ENCODE measurements around the gene AQP6.

Gene AQP6

GRCh38 chr12:49923880-49924556 is 48.7 kb upstream of the AQP6 start (continued):
- no peak for TF ChIP-seq POU6F1 (CRISPR knock-in tag; IDR thresholded peaks at IDR 0.05; ENCODE audit: borderline replicate concordance, low read depth)
- no peak for TF ChIP-seq RARB (CRISPR knock-in tag; IDR thresholded peaks at IDR 0.05)
- TF ChIP-seq CSRNP3 (CRISPR knock-in tag; IDR thresholded peaks at IDR 0.05): no peak
- no peak for TF ChIP-seq BACH2 (CRISPR knock-in tag; IDR thresholded peaks at IDR 0.05; ENCODE audit: borderline replicate concordance)
- TF ChIP-seq ESRRG (CRISPR knock-in tag; IDR thresholded peaks at IDR 0.05): no peak
- TF ChIP-seq ZNF565 (CRISPR knock-in tag; conservative IDR thresholded peaks at IDR 0.05; ENCODE audit: low read depth): no peak
- no peak for TF ChIP-seq ZC3H10 (CRISPR knock-in tag; IDR thresholded peaks at IDR 0.05)
- TF ChIP-seq CSDC2 (CRISPR knock-in tag; IDR thresholded peaks at IDR 0.05): no peak
- TF ChIP-seq TOX (CRISPR knock-in tag; IDR thresholded peaks at IDR 0.05; ENCODE audit: borderline replicate concordance): no peak

GRCh38 chr12:49924628-49925246 is 48.0 kb upstream of the AQP6 start:
- TF ChIP-seq RARB (CRISPR knock-in tag; IDR thresholded peaks at IDR 0.05) (no peak), PATZ1 (CRISPR knock-in tag; IDR thresholded peaks at IDR 0.05; ENCODE audit: borderline replicate concordance) (no peak), CSDC2 (CRISPR knock-in tag; IDR thresholded peaks at IDR 0.05) (no peak), OSR1 (CRISPR knock-in tag; IDR thresholded peaks at IDR 0.05) (no peak), ESRRG (CRISPR knock-in tag; IDR thresholded peaks at IDR 0.05) (no peak)
- no peak for ATAC-seq

GRCh38 chr12:49925433-49926204 is 47.1 kb upstream of the AQP6 start:
- no peak for ATAC-seq
- TF ChIP-seq ZC3H10 (CRISPR knock-in tag; IDR thresholded peaks at IDR 0.05) (no peak), ARNTL (CRISPR knock-in tag; IDR thresholded peaks at IDR 0.05; ENCODE audit: borderline replicate concordance, low read depth) (no peak), ZFP30 (CRISPR knock-in tag; IDR thresholded peaks at IDR 0.05) (no peak), PATZ1 (CRISPR knock-in tag; IDR thresholded peaks at IDR 0.05; ENCODE audit: borderline replicate concordance) (no peak)

- TF ChIP-seq ESRRG (CRISPR knock-in tag; IDR thresholded peaks at IDR 0.05): no peak
- no peak for TF ChIP-seq POU6F1 (CRISPR knock-in tag; IDR thresholded peaks at IDR 0.05; ENCODE audit: borderline replicate concordance, low read depth)
- no peak for TF ChIP-seq GLIS3 (CRISPR knock-in tag; IDR thresholded peaks at IDR 0.05)
- no peak for TF ChIP-seq RARB (CRISPR knock-in tag; IDR thresholded peaks at IDR 0.05)
- no peak for TF ChIP-seq ZNF8 (CRISPR knock-in tag; IDR thresholded peaks at IDR 0.05)
- no peak for TF ChIP-seq ZNF70 (CRISPR knock-in tag; IDR thresholded peaks at IDR 0.05)
- no peak for ATAC-seq
Observed at GRCh38 chr12:49928471-49928870, 44.3 kb upstream of the AQP6 start.
